Globus pallidus (tissue), 1 donor: ENCODE measurements around the gene PTP4A1.
A peak's percentile ranks its signal among the peaks of the same experiment; 100 is the strongest.
"Not testable (repeated sequence)": the region's sequence is repeated elsewhere in the genome, so short reads cannot be mapped to it uniquely, and the experiment has no call there.

Source experiments
- DNase-seq: peaks from one replicate; pipeline ENCODE4 v3.0.0-alpha.2; 2015; ENCODE audit warnings: low spot score

The PTP4A1 gene

DNA sequence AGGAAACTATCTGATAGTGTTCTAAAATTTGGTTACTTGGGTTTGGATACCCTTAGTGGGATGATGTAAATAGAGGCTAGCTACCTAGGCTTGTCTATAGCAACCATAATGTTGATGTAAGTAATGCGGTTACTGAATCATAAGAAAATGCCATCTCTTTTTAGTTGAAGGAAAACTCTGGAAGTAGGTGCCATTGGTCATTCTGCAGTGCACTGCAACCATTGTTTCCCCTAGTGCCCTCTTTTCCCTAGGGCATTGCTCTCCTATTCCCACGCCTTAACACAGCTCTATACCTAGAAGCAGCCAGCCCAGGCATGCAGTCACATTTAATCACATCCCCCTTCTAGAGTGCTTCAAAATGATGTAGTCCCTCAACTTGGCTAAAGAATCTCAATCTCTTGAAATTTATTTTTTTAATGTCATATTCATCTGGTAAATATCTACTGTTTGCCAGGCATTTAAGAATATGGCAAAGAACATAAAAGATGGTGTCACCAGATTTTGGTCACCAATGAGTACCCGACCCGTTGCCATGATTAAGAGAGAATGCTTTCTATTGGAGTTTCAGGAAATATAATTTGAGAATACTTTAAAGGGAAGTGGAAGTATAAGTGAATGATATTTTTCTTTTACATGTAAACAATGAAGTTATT, 10.4 kb downstream of the PTP4A1 start:
- DNase-seq = no peak

DNA sequence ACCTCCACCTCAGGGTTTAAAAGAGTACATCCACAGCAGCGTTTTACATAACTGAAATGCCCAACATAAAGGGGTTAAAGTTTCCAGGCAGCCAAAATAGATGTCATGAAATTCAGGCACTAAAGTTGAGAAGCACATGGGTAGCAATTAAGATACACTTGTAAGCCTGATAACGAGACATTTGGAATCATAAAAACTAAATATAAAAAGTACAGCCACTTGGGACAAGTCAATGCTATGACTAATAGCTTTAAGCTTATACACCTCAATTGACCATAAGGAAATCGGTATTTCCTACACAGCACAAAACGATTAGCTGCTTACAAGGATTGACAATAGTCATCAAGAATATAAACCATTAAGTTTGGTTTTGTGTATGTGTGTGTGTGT, 11.8 kb downstream of the PTP4A1 start:
- DNase-seq = no peak

- DNase-seq = no peak
Measured at GRCh38 chr6:63584566-63584965, 12.3 kb downstream of the PTP4A1 start.

- DNase-seq = not testable (repeated sequence)
Measured at GRCh38 chr6:63585652-63586051, 13.4 kb downstream of the PTP4A1 start.

DNA sequence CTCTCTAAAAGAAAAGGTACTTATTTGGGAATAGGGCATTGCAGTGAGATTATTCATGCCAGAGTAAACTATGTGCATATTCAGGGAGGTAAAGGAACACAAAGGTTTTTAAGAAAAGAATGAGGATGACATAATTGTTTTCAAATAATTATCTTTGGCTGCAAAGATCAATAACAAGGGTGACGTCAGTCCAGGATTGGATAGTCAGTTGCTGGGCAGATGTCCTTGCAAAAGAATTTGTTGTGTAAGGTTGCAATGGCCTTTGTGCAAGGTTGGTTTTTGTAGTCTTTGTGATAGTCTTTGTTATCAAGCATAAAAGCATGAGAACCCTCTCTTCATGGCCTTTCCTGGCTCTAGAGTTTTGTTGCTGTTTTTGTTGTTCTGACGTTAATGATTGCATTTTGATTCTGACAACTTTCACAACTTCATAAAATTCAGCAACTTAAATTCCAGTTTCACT, 17.7 kb downstream of the PTP4A1 start:
- no peak for DNase-seq

- DNase-seq = no peak
Measured at GRCh38 chr6:63592886-63593285, 20.6 kb downstream of the PTP4A1 start.

GRCh38 chr6:63597141-63598048, 25.1 kb downstream of the PTP4A1 start:
- DNase-seq = no peak

DNA sequence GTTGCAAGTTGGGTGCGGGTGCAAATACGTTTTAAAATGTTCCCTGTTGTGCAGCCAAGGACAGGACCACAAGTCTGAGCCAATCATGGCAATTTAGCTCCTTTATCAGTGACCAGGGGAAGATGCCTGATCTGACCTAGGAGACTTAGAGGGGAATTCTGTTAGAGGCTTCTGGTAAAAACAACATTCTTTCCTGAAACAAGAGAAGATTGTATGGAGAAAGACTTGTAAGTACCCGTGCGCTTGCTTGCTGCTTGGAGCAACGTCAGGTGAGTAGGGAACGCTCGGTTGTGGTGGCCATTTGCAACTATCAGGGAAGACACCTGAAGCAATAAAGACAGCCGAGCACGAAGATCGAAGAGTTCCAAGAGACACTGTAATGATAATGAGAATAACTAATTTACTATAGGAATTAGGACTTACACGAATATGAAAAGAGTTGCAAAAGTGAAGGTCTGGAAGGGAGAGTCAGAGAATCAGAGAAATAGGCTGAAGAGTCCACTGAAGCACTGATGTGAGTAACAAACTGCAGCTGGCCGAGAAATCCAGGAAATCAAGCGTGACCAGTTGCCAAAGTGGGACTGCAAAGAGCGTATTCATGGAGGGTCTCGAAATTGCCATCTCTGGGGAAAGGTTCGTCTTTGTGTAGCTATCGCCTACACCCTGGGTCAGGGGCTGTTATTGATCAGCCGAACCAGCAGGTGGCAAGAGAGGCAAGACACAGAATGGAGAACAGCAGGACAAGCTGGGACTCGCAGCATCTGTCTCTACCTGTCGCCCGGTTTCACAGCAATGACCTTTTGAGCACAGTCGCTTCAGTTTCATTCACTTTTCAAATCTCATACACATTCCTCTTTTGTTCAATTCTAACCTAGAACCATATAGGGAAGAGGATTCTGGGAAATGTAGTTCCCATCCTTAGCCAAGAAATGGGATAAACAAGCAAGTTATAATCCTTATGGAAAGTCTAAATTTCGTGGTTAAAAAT, 26.1 kb downstream of the PTP4A1 start:
- peak; percentile 84 for DNase-seq

GRCh38 chr6:63599243-63599642, 27.0 kb downstream of the PTP4A1 start:
- DNase-seq = no peak

- no peak for DNase-seq
Measured at GRCh38 chr6:63600136-63600535, 27.9 kb downstream of the PTP4A1 start.

DNA sequence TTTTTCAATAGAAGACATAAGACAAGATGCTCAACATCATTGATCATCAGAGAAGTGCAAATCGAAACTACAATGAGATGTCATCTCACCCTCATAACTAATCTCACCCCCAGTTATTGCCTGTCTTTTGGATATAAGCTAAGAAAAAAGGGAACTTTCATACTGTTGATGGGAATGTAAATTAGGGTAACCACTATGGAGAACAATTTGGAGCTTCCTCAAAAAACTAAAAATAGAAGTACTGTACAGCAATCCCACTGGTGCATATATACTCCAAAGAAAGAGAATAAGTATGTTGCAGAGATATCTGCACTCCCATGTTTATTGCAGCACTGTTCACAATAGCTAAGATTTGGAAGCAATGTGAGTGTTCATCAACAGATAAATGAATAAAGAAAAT, 37.0 kb downstream of the PTP4A1 start:
- no peak for DNase-seq

GRCh38 chr6:63610944-63611343, 38.7 kb downstream of the PTP4A1 start:
- DNase-seq = no peak

GRCh38 chr6:63611560-63611959, 39.3 kb downstream of the PTP4A1 start:
- DNase-seq = no peak

DNA sequence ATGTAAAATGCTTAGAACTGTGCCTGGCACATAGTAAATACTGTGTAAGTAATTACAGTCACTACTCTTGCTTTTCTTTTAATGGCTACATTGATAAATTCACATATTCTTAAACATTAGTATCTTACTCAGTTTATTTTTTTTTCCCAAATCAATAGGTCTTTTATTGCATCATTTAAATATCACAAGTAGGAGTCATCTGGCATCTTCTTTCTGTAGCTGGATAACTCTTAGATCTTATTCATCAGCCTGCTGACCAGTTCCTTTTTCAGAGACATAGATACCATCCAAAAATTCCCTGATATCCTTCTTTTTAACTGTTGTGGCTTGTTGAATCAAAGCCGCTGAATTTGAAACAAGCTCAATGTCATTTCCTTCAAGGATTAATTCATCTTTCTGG, 43.3 kb downstream of the PTP4A1 start:
- DNase-seq = no peak
